Skeletal muscle satellite cell (primary cell): Measurements from ENCODE around the gene ZFHX3.

Source experiments
- H3K27me3 ChIP-seq: 2 replicates; pipeline ENCODE4 v1.7.0; 2013; ENCODE audit warnings: low read length; ENCODE audit not compliant: control insufficient read depth, insufficient read depth
- H3K36me3 ChIP-seq: 2 replicates; pipeline ENCODE4 v1.7.0; 2013; ENCODE audit warnings: mild to moderate bottlenecking, control low read depth, low read length; ENCODE audit not compliant: insufficient read depth
- H3K4me1 ChIP-seq: 2 replicates; pipeline ENCODE4 v1.7.0; 2013; ENCODE audit warnings: low read length; ENCODE audit not compliant: control insufficient read depth, insufficient read depth
- H3K4me2 ChIP-seq: 2 replicates; pipeline ENCODE4 v1.7.0; 2013; ENCODE audit warnings: mild to moderate bottlenecking, low read length
- H3K4me3 ChIP-seq: 2 replicates; pipeline ENCODE4 v1.7.0; 2013; ENCODE audit warnings: low read length
- H3K9ac ChIP-seq: 2 replicates; pipeline ENCODE4 v1.7.0; 2013; ENCODE audit warnings: mild to moderate bottlenecking, low read depth, low read length, moderate library complexity
- H3K9me3 ChIP-seq: replicated peaks from 2 replicates; pipeline ENCODE4 v1.7.0; 2013; ENCODE audit warnings: mild to moderate bottlenecking, control low read depth, low read length

The ZFHX3 gene

DNA sequence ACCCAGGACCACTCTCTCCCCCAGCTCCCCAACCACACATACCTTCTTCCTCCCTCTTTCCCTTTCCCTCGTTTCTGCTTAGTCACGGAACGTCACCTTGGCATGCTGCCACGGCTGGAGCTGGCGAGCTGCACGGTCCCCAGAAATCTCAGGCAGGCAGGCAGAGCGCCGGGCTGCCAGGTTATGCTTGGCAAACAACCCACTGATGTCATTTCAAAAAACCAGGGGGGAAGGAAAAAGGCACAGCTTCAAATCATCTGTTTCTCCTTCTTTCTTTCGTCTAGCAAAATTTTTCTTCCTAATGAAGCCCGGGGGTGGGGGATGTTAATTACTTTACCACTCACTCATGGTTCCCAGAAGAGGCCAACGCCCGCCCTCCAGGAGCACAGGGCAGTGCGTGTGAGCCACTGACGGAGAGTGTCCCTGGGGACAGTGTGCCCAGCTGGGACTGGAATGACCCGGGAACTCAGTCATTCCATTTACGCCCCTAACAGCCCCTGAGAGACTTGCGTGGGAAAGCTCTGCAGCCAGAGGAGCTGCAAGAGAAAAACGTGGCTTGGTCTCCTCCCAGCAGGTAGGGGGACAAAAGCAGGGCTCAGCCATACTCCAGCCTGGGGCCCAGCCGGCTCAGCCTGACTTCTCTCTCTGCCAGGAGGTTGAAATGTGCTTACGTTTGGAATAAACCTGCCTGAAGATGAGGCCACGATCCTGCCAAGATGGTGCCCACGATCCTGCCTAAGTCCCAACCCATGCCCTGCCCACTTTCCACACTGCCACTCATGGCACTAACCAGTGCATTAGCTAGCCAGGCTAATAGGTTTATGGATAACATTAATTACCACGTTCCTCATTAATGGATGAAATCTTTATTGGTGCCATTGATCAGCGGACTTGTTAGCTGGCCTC, 198.9 kb downstream of the ZFHX3 start:
- peaks cover 57% of the 10 kb centered on the region for H3K4me1 ChIP-seq
- H3K9me3 ChIP-seq: no peaks in the 10 kb centered on the region
- peaks cover 7% of the 10 kb centered on the region for H3K36me3 ChIP-seq
- H3K4me2 ChIP-seq: peak overlapping the region; percentile 66
- no peaks in the 10 kb centered on the region for H3K27me3 ChIP-seq
- peak overlapping the region; percentile 3 for H3K4me3 ChIP-seq
- peak overlapping the region; percentile 70 for H3K9ac ChIP-seq

DNA sequence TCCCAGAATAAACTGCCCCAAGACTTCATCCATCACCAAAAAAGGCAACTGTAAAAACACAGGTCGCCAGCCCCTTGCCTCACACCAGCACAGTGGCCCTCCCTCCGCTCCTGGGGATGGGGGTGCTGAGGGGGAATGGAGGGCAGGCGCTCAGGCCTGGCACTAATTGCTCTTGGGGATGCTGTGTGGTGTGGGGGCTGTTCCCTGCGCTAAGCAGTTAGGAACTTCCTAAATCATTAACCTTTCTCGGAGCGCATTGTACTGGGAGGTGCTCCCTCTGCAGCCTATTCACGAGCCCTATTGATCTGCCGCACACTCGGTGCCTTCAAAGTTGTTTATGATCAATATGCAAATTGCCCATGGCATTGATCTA, 199.9 kb downstream of the ZFHX3 start:
- Histone ChIP-seq H3K4me1 (peaks cover 60% of the 10 kb centered on the region), H3K9ac (peak overlapping the region; percentile 70), H3K4me2 (peak overlapping the region; percentile 66), H3K36me3 (peaks cover 6% of the 10 kb centered on the region), H3K4me3 (no peak overlapping the region), H3K9me3 (no peaks in the 10 kb centered on the region), H3K27me3 (no peaks in the 10 kb centered on the region)

DNA sequence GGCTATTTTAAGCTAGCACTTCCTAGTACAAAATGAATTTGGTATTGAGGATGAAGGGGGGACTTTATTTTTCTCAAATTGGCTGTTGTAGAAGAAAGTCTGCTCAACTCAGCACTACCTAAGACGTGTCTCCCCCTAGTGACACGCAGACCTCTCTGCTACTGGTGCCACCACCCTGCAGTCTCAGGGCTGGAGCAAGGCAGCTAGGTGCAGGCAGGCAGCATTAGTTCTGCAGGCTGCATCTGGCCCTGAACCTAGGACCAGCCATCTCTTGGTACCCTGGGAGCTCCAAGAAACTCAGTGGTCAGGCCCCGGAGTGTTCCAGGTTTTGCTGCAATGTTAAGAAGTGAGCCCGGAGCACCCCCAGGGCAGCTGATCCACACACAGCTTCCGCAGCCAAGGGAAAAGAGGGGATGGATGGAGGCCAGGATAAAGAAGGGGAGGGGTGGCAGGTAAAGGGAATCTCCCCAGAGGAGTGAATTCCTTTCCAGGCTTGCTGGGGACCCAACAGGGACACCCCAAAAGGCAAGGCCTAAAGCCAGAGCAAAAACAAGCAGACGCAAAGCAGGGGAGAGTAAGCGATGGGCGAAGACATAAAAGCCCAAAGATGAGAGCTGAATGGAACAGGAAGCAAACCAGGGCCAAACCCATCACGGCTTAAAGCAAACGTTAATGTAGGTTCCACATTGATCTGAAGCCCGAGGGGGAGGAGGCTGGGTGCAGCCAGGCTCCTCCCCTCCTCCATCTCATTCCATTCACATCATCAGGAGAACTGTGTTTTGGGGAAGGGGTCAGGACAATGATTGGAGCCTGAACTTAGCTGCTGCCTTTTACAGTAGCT, 200.5 kb downstream of the ZFHX3 start:
- Histone ChIP-seq H3K36me3 (peaks cover 3% of the 10 kb centered on the region), H3K27me3 (no peaks in the 10 kb centered on the region), H3K9me3 (no peaks in the 10 kb centered on the region), H3K4me3 (no peak overlapping the region), H3K4me1 (peaks cover 60% of the 10 kb centered on the region), H3K4me2 (no peak overlapping the region), H3K9ac (peak overlapping the region; percentile 70)

DNA sequence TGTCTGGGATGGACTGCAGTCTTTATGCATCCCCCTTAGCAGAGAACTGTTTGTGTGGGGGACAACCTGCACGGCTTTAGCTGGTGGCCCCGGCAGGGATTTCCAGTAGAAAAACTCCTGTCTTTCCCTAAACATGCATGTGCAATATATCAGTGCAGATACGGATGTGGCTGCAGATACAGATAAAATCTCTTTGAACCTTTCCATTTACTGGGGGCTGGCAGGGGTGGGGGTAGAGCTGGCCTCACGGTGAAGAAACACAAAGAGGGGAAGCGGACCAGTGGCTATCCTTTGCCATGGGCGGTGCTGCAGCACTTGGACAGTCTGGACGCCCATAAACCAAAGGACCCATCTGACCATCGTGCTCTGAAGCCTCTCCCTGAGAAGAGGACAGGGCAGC, 201.3 kb downstream of the ZFHX3 start:
- no peak overlapping the region for H3K9ac ChIP-seq
- no peaks in the 10 kb centered on the region for H3K27me3 ChIP-seq
- H3K4me1 ChIP-seq: peaks cover 64% of the 10 kb centered on the region
- H3K4me2 ChIP-seq: no peak overlapping the region
- no peaks in the 10 kb centered on the region for H3K9me3 ChIP-seq
- H3K4me3 ChIP-seq: no peak overlapping the region
- peaks cover 3% of the 10 kb centered on the region for H3K36me3 ChIP-seq

DNA sequence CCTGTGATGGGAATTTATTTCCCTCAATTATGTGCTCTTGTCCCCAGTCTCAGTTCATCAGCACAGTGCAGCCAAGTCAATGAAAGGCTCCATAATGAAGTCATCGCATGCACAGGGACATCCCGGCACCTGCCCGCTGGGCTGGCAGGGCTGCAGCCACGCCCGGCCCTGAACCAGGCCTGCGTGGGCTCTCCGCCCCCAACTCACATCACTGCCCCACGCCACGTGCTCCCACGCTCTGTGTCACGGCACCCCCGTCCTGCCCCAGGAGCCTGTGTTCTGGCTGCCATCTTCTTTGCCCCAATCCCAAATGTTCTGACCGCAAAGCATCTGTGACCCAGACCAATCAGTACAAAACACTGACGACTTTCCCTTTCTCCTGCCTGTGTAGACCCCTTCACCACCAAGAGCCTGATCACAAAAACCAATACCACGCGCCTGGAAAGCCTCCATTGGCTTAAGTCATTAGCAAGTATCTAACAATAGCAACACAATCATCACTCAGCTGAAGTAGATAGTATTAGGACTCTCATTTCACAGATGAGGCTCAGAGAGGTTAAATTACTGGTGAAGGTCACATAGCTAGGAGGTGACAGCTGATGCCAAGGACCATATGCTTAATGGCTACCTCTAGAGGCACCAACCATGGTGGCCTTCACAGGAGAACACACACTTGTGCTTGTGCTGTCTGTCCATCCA, 202.5 kb downstream of the ZFHX3 start:
- Histone ChIP-seq H3K4me2 (no peak overlapping the region), H3K4me1 (peaks cover 66% of the 10 kb centered on the region), H3K9me3 (no peaks in the 10 kb centered on the region), H3K36me3 (peaks cover 3% of the 10 kb centered on the region), H3K9ac (no peak overlapping the region), H3K4me3 (no peak overlapping the region), H3K27me3 (no peaks in the 10 kb centered on the region)

DNA sequence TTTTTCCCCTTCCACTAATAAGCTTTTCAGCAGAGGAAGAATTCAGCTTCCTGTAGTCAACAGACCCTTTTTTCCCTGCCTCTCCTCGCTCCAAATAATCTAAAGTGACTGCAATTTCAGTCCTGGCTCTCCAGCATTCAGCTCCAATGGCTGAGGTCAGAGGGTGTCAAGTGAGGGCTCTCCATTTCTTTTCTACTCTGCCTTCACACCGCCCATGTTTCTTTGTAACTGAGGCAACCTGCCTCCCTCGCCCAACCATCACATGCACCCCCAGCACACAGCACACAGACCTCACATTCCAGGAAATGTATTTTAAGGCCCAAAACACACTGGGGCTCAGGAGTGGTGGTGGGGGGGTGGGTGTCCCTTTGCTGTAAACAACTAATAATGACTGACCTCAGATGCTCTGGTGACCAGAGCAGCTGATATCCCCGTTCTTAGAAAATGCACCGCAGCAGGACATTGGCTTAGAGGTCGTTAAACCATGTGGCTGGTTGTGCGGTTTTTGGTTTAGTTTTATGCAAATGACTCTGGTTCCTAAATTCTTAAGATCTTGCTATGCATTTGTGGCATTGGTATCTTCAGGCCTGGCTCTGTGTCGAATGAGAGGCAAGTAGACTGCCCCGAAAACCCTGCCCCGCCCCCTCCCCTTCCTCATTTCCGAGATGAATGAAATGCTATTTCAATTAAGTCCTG, 203.6 kb downstream of the ZFHX3 start:
- Histone ChIP-seq H3K4me3 (no peak overlapping the region), H3K9me3 (no peaks in the 10 kb centered on the region), H3K27me3 (no peaks in the 10 kb centered on the region), H3K4me1 (peaks cover 60% of the 10 kb centered on the region), H3K36me3 (peaks cover 1% of the 10 kb centered on the region), H3K4me2 (no peak overlapping the region), H3K9ac (no peak overlapping the region)

DNA sequence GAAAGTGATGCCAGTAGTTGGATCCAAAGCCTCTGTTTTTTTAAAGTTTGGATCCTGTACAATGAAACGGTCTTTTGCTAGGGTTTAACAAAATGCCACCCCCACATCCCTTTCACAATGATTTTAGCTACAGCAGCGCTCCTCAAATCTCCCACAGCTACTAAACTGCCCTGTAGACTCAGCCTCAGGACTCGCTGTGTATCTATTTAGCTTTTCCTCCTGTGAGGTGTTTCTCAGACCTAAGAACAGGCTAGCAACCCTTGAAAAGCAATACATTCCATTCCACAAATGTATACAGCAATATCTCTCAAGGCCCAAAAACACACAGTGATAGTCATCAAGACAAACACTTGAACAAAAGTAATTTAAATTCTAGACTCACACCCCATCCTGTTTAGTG, 206.4 kb downstream of the ZFHX3 start:
- Histone ChIP-seq H3K27me3 (no peaks in the 10 kb centered on the region), H3K9ac (peak overlapping the region; percentile 6), H3K9me3 (no peaks in the 10 kb centered on the region), H3K4me1 (peaks cover 39% of the 10 kb centered on the region), H3K4me3 (no peak overlapping the region), H3K4me2 (peak overlapping the region; percentile 45), H3K36me3 (no peaks in the 10 kb centered on the region)

DNA sequence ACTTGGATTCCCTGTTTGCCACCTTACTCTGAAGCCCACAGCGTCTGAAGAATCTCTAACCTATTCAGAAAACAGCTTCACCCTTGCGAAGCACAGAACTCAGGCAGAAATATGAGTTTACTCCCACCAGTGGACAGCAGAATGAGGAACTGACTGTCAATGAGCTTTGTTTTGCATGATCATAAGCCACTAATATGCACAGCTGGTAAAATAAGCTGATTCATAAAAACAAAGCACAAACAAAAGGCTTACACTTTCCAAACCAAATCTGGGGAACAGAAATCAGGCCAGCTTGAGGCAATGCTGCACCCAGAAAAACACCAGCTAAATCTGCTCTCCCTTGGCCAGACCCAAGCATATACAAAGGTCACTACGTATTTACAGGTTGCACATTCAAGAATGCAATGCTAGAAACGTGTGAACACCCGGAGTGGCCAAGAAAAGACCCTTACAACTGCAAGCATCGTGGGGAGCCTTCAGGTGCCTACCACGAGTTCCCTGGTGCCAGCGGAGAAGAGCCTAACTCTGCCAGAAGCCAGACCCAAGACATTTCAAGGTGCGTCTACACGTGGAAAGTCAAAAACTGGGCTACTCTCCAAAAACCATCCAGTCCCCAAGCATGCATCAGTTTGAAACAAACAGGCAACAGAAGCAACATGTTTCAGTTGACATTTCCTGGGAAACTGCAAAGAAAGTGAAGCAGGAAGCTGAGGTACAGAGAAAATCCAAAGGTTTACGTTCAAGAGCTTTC, 207.1 kb downstream of the ZFHX3 start:
- peak overlapping the region; percentile 14 for H3K4me3 ChIP-seq
- no peaks in the 10 kb centered on the region for H3K27me3 ChIP-seq
- peaks cover 39% of the 10 kb centered on the region for H3K4me1 ChIP-seq
- H3K9ac ChIP-seq: peak overlapping the region; percentile 21
- no peaks in the 10 kb centered on the region for H3K9me3 ChIP-seq
- H3K36me3 ChIP-seq: no peaks in the 10 kb centered on the region
- H3K4me2 ChIP-seq: peak overlapping the region; percentile 45

DNA sequence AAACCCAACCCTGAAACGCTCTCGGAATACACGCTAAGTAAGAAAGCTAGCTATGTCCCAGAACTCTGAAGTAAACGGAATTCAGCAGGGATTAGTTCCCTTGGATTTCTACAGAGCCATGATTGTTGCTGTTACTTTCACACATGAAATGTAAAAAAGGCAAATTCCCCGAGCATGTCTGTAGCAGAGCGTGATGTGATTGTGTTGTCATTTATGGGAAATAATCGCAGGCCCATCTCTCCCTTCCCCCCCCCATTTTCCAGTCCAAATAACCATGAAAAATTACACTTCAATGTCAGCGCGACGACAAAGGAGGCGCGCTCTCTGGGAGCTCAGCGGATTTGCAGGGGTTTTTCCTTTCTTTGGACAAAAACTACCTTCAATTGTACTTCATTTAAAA, 209.0 kb downstream of the ZFHX3 start:
- Histone ChIP-seq H3K4me2 (no peak overlapping the region), H3K27me3 (no peaks in the 10 kb centered on the region), H3K4me3 (no peak overlapping the region), H3K36me3 (no peaks in the 10 kb centered on the region), H3K9me3 (no peaks in the 10 kb centered on the region), H3K4me1 (peaks cover 23% of the 10 kb centered on the region), H3K9ac (no peak overlapping the region)

DNA sequence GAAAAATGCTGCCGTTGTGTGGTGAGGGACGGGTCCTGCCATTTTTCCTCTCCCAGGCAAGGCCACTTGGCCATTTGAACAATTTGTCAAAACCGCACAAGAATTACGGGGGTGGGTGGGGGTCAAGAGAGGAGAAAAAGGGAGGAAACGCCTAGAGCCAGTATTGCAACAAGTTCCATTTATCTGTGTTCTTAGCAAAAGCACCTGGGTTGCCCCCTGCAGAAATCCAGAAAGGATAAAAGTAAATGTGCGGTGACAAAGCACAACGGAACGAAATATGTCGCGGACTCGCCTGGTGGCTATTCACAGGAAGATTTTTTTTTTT, 209.4 kb downstream of the ZFHX3 start:
- Histone ChIP-seq H3K9ac (no peak overlapping the region), H3K27me3 (no peaks in the 10 kb centered on the region), H3K4me3 (no peak overlapping the region), H3K9me3 (no peaks in the 10 kb centered on the region), H3K4me2 (no peak overlapping the region), H3K36me3 (no peaks in the 10 kb centered on the region), H3K4me1 (peaks cover 20% of the 10 kb centered on the region)
